ENCODE measurements around the gene TNS3. TPM values are rescaled to one million over a fixed set of nuclear protein-coding genes. Genes with fewer than 3 reads are reported as not detected.

Gene TNS3
- polyA plus RNA-seq, 1 of the 3 experiments (the other 2 are of a cell fraction), result 72.3 TPM

DNA sequence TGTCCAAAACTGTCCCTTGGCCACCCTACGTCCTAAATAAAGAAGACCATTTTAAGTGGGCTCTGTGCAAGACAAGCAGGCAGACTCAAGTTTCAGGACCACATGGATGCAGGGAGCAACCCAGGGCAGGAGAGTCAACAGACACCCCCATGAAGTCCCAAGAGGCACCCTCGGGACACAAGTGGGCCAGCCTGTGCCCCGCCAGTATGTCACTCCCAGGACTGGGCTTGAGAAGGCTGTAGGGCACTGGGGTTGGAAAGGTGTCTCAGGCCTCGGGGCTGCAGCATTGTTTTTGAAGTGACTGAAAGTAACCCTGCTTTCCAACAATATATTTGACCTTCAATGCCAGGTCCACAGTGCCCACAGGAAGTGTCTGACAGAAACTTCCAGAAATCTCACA lies 157.4 kb downstream of the TNS3 start:
- Histone ChIP-seq H3K79me2 (ENCODE audit: insufficient read depth) (no peaks in the 10 kb centered on the region), H2AFZ (ENCODE audit: low read depth) (no peak overlapping the region), H3F3A (replicated peaks; ENCODE audit: insufficient read depth) (no peaks in the 10 kb centered on the region), H3K9me3 (no peaks in the 10 kb centered on the region), H4K20me1 (ENCODE audit: insufficient read depth) (no peaks in the 10 kb centered on the region), H3K9ac (no peak overlapping the region), H3K4me1 (ENCODE audit: control insufficient read depth in 1 of 2, insufficient read depth in 2 of 2, low read depth in 1 of 2, low read length in 1 of 2) (peaks cover 0 to 22% of the 10 kb centered on the region in 2 experiments; a peak in 2 of 4 replicates), H3K4me2 (no peak overlapping the region), H3K27me3 (ENCODE audit: insufficient read depth) (no peaks in the 10 kb centered on the region), H3K9me2 (no peaks in the 10 kb centered on the region), H3K36me3 (replicated peaks in 1 of 2; ENCODE audit: control insufficient read depth in 1 of 2, insufficient read depth in 2 of 2, low read length in 1 of 2) (peaks cover 51 to 74% of the 10 kb centered on the region in 2 experiments), H3K4me3 (ENCODE audit: low read depth in 2 of 2, low read length in 1 of 2) (no peak overlapping the region), H3K27ac (ENCODE audit: low read depth in 2 of 2, low read length in 1 of 2) (no peak overlapping the region)
- ChIA-PET CTCF (interaction anchor here (1.4 to 6.7 kb wide), 3 partner anchors 11 to 395 kb away, joined by 5 to 55 read pairs (median 10); no protein-coding TSS in a partner anchor), POLR2A (no interaction called here)
- no peak for TF ChIP-seq TCF12 (IDR thresholded peaks at IDR 0.05)
- TF ChIP-seq GATA2 (CRISPR knock-in tag; IDR thresholded peaks at IDR 0.05), result no peak
- no peak for TF ChIP-seq MEF2A (IDR thresholded peaks at IDR 0.05; ENCODE audit: borderline replicate concordance, low read depth)
- DNase-seq, result no peak
- WGBS (ENCODE audit: low lambda C conversion rate), result 94% methylated on average over 4 of the region's 4 CpGs

DNA sequence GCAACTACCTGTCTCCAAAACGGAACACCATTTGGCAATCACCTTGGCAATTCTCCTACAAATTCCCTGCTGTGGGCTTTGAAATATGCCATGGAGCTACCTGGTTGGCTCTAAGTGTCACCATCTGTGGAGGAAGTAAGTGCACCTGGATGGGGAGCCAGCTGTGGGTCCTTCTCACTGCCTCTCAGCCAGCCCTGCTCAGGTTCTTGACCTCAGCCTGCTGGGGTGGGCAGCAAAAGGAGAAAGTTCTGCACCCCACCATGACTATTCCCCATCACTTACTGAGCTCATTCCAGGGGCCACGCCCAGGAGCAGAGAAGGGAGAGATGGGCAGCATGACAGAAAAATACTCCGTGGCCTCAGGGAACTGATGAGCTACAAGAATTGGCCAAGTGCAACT lies 158.7 kb downstream of the TNS3 start:
- Histone ChIP-seq H3K9ac (no peak overlapping the region), H4K20me1 (ENCODE audit: insufficient read depth) (no peaks in the 10 kb centered on the region), H3K4me2 (no peak overlapping the region), H3K27ac (ENCODE audit: low read depth in 2 of 2, low read length in 1 of 2) (no peak overlapping the region), H3K9me3 (no peaks in the 10 kb centered on the region), H3K36me3 (replicated peaks in 1 of 2; ENCODE audit: control insufficient read depth in 1 of 2, insufficient read depth in 2 of 2, low read length in 1 of 2) (peaks cover 60 to 79% of the 10 kb centered on the region in 2 experiments), H2AFZ (ENCODE audit: low read depth) (no peak overlapping the region), H3K27me3 (ENCODE audit: insufficient read depth) (no peaks in the 10 kb centered on the region), H3F3A (replicated peaks; ENCODE audit: insufficient read depth) (no peaks in the 10 kb centered on the region), H3K9me2 (no peaks in the 10 kb centered on the region), H3K4me1 (ENCODE audit: control insufficient read depth in 1 of 2, insufficient read depth in 2 of 2, low read depth in 1 of 2, low read length in 1 of 2) (peaks cover 0 to 12% of the 10 kb centered on the region in 2 experiments; a peak in 2 of 4 replicates), H3K4me3 (ENCODE audit: low read depth in 2 of 2, low read length in 1 of 2) (no peak overlapping the region), H3K79me2 (ENCODE audit: insufficient read depth) (no peaks in the 10 kb centered on the region)
- ChIA-PET POLR2A (no interaction called here), CTCF (interaction anchor here (1.8 to 2.7 kb wide), 3 partner anchors 13 to 396 kb away, joined by 9 to 11 read pairs (median 10); no protein-coding TSS in a partner anchor)
- DNase-seq, result no peak
- TF ChIP-seq TCF12 (IDR thresholded peaks at IDR 0.05) (no peak), ELF1 (IDR thresholded peaks at IDR 0.05) (no peak), MEF2A (IDR thresholded peaks at IDR 0.05; ENCODE audit: borderline replicate concordance, low read depth) (no peak), TEAD4 (IDR thresholded peaks at IDR 0.05; ENCODE audit: borderline replicate concordance, insufficient read depth) (no peak)
- TF ChIP-seq, protein P1, sequence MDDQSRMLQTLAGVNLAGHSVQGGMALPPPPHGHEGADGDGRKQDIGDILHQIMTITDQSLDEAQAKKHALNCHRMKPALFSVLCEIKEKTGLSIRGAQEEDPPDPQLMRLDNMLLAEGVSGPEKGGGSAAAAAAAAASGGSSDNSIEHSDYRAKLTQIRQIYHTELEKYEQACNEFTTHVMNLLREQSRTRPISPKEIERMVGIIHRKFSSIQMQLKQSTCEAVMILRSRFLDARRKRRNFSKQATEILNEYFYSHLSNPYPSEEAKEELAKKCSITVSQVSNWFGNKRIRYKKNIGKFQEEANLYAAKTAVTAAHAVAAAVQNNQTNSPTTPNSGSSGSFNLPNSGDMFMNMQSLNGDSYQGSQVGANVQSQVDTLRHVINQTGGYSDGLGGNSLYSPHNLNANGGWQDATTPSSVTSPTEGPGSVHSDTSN (IDR thresholded peaks at IDR 0.05), result no peak
- WGBS (ENCODE audit: low lambda C conversion rate), result 91% methylated on average over 3 of the region's 3 CpGs

DNA sequence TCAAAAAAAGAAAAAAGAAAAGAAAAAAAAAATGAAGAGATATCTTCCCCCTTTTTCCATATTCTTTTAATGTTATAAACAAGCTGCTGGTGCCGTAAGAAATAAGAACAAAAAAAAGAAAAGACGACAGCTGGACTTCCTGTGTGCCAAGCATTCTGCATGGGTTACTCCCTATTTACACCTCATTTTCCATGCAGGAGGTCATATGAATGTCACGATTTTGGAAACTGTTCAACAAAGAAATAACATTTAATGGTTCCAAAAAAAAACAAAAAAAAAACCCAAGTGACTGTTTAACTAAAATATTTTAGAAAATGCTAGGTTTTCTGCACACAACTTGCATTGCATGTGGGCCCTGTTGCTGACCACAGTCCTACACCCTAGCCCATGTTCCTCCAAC lies 159.3 kb downstream of the TNS3 start:
- no peak for DNase-seq
- CTCF ChIA-PET, result interaction anchor here (1.5 to 2.7 kb wide), 5 partner anchors 13 to 397 kb away, joined by 3 to 11 read pairs (median 10); no protein-coding TSS in a partner anchor
- TF ChIP-seq POLR2AphosphoS5 (IDR thresholded peaks at IDR 0.05; ENCODE audit: low read depth, low read length) (no peak), CHD2 (IDR thresholded peaks at IDR 0.05; ENCODE audit: low read length, partially characterized antibody) (no peak), FOXJ3 (CRISPR knock-in tag; IDR thresholded peaks at IDR 0.05) (no peak), NRF1 (IDR thresholded peaks at IDR 0.05; ENCODE audit: low read depth, low read length) (no peak), RAD21 (IDR thresholded peaks at IDR 0.05; ENCODE audit: low read length) (no peak), MXI1 (IDR thresholded peaks at IDR 0.05; ENCODE audit: low read depth, low read length) (no peak), MEF2A (IDR thresholded peaks at IDR 0.05; ENCODE audit: borderline replicate concordance, low read depth) (no peak), FOSL2 (IDR thresholded peaks at IDR 0.05; ENCODE audit: borderline replicate concordance, low read depth) (no peak), NFIC (IDR thresholded peaks at IDR 0.05; ENCODE audit: borderline replicate concordance) (no peak), TCF12 (IDR thresholded peaks at IDR 0.05) (no peak), TEAD4 (IDR thresholded peaks at IDR 0.05; ENCODE audit: borderline replicate concordance, insufficient read depth) (no peak), EP300 (IDR thresholded peaks at IDR 0.05; ENCODE audit: borderline replicate concordance in 1 of 2, low read depth in 1 of 2, low read length in 1 of 2) (no peak), RXRA (IDR thresholded peaks at IDR 0.05; ENCODE audit: borderline replicate concordance, low read depth) (no peak)
- TF ChIP-seq, protein P2, sequence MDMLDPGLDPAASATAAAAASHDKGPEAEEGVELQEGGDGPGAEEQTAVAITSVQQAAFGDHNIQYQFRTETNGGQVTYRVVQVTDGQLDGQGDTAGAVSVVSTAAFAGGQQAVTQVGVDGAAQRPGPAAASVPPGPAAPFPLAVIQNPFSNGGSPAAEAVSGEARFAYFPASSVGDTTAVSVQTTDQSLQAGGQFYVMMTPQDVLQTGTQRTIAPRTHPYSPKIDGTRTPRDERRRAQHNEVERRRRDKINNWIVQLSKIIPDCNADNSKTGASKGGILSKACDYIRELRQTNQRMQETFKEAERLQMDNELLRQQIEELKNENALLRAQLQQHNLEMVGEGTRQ (IDR thresholded peaks at IDR 0.05; ENCODE audit: borderline replicate concordance, low read depth, low read length), result no peak
- TF ChIP-seq, protein P1 (IDR thresholded peaks at IDR 0.05), result no peak

More for the DNA sequence above, 159.3 kb downstream of the TNS3 start:
- H4K20me1 ChIP-seq (ENCODE audit: insufficient read depth), result no peaks in the 10 kb centered on the region
- no peaks in the 10 kb centered on the region for H3F3A ChIP-seq (replicated peaks; ENCODE audit: insufficient read depth)
- no peaks in the 10 kb centered on the region for H3K9me3 ChIP-seq
- H3K4me1 ChIP-seq (ENCODE audit: control insufficient read depth in 1 of 2, insufficient read depth in 2 of 2, low read depth in 1 of 2, low read length in 1 of 2), result peaks cover 0 to 7% of the 10 kb centered on the region in 2 experiments; a peak in 2 of 4 replicates
- H3K9me2 ChIP-seq, result no peaks in the 10 kb centered on the region
- POLR2A ChIA-PET, result no interaction called here
- H3K79me2 ChIP-seq (ENCODE audit: insufficient read depth), result no peaks in the 10 kb centered on the region
- 89% methylated on average over 3 of the region's 3 CpGs for WGBS (ENCODE audit: low lambda C conversion rate)
- H2AFZ ChIP-seq (ENCODE audit: low read depth), result no peak overlapping the region
- H3K27ac ChIP-seq (ENCODE audit: low read depth in 2 of 2, low read length in 1 of 2), result no peak overlapping the region
- no peak overlapping the region for H3K4me2 ChIP-seq
- H3K27me3 ChIP-seq (ENCODE audit: insufficient read depth), result no peaks in the 10 kb centered on the region
- no peak overlapping the region for H3K4me3 ChIP-seq (ENCODE audit: low read depth in 2 of 2, low read length in 1 of 2)
- H3K9ac ChIP-seq, result no peak overlapping the region
- H3K36me3 ChIP-seq (replicated peaks in 1 of 2; ENCODE audit: control insufficient read depth in 1 of 2, insufficient read depth in 2 of 2, low read length in 1 of 2), result peaks cover 64 to 73% of the 10 kb centered on the region in 2 experiments

Data from SK-N-SH (cell line).